GM12874 (cell line): Measurements from ENCODE around the gene MTUS2.

Source experiments
- TF ChIP-seq, protein P1 (sequence below): IDR thresholded peaks from 2 replicates; pipeline ENCODE4 v1.5.1; 2011; ENCODE audit warnings: low read depth, mild to moderate bottlenecking, control low read depth, low read length, moderate library complexity; ENCODE audit not compliant: insufficient read depth

MTUS2 gene

DNA sequence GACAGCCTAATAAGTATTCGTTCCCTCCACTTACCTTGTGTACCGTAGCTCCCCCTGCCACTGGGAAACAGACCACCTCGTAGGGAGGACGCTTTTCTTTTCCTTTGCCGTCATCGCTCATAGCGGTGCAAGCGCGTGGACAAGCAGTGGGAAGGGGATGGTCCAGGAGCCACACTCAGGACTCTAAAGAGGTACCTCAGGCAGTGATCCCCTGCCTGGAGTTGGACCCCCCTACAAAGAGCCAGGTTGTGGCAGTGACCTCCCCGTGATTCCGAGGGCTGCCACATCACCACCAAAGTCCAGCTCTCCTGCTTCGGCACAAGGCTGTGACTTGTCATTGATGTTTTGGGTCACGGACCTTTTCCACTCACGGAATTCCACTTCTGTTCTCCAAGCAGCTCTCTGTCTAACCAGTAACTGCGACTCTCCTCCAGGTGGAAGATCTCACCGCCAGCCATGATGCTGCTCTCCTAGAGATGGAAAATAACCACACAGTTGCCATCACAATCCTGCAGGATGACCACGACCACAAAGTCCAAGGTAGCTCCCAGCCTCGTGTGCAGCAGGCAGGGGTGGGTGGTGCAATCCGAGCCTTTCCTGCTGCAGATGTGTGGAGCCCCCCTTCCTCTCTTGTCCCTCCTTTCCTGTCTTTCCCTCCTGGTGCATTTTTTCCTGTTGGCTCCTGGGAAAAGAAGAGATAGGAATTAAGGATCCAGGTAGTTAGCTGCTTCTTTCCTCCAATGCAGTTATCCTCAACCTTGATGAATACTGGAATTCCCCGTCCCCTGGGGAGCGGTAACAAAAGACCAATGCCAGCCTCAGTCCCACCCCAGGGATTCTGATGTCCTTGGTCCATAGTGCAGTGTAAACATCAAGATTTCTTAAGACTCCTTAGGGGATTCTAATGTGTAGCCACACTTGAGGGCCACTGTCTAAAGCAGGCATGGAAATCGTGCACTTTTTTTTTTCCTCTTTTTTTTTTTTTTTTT lies 667.6 kb downstream of the MTUS2 start:
- TF ChIP-seq, protein P1, sequence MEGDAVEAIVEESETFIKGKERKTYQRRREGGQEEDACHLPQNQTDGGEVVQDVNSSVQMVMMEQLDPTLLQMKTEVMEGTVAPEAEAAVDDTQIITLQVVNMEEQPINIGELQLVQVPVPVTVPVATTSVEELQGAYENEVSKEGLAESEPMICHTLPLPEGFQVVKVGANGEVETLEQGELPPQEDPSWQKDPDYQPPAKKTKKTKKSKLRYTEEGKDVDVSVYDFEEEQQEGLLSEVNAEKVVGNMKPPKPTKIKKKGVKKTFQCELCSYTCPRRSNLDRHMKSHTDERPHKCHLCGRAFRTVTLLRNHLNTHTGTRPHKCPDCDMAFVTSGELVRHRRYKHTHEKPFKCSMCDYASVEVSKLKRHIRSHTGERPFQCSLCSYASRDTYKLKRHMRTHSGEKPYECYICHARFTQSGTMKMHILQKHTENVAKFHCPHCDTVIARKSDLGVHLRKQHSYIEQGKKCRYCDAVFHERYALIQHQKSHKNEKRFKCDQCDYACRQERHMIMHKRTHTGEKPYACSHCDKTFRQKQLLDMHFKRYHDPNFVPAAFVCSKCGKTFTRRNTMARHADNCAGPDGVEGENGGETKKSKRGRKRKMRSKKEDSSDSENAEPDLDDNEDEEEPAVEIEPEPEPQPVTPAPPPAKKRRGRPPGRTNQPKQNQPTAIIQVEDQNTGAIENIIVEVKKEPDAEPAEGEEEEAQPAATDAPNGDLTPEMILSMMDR, result no peak

DNA sequence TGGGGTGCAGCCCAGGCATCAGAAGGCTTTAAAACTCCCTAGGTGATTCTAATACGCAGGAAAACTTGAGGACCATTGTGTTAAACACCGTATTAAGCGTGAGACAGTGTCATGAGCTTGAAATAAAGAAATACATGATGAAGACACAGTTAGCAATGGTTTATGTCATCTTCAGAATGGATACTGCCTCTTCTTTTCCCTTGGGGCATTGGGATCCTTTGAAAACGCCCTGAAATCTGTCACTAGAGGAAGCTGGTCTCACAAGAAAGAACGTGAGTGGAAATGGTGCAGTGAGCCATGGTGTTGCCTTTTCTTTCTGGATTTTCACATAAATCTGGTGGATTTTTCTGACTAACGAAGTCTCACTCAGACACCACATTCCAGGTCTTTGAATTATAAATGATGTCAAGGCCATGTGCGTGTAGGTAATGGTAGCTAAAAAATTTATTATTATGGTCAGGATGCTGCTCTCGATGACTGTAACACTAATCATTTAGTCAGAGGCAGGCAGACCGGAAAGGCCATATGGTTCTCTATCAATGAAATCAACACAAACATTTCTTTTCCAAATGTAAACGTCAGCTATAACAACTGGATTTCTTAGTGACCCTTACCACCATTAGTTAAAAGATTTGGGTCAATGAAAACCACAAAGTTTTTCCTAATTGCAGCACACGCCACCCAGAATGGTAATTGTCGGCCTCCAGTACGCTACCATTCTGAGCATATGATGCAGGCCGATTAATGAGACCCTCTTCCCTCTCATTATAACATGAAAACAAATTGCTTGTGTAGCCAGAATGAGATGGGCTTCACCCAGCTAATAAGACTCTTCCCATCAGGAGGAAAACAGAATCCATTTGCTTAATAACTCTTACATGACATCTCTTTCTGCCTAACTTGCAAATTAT lies 669.8 kb downstream of the MTUS2 start:
- TF ChIP-seq, protein P1, result no peak

DNA sequence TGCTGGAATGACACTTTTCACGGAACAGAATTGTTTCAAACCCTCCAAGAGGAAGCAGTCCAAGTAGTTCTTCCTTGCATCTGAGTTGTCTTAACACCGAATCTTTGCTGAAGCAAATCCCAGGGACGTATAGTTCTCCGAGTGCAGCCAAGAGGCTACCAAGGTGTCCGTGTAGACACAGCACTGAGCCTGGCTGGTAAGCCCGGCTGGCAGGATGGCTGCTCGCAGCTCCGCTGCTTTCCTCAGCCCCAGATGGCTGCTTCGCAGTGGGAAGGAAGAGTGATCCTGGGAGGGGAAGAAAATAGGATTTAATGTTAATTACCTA lies 670.4 kb downstream of the MTUS2 start:
- TF ChIP-seq, protein P1, result no peak

DNA sequence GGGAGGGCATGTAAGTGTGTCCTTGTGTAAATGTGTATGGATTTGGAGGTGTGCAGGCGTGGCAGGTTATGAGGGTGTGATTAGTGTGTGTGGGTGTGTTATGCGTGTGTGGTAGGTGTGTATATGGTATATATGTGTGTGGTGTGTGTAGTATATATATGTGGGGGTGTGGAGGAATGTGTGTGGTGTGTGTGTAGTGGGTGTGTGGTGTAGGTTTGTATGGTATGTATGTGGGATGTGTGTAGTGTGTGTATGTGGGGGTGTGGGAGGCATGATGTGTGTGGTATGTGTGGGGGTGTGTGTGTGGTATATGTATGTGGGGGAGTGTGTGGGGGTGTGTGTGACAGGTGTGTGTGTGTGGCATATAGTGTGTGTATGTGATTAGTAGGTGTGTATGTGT lies 671.1 kb downstream of the MTUS2 start:
- TF ChIP-seq, protein P1, result no peak

DNA sequence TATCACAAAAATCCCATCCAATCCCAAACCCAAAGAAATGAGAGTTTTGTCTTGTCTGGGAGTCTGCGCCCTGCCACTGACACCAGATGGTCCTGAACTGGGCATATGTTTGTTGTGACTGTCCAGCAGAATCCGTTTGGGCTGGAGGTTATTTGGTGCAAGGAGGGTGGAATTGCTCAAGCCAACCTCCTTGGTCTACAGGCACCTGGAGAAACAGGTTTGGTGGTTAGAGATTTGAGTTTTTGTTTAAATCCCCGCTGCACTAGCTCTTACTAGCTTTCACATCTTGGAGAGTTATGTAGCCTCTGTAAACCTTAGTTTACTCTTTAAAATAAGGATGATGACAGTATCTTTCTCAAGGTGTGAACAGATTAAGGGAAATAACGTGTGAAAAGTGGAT lies 673.7 kb downstream of the MTUS2 start:
- TF ChIP-seq, protein P1, result no peak

DNA sequence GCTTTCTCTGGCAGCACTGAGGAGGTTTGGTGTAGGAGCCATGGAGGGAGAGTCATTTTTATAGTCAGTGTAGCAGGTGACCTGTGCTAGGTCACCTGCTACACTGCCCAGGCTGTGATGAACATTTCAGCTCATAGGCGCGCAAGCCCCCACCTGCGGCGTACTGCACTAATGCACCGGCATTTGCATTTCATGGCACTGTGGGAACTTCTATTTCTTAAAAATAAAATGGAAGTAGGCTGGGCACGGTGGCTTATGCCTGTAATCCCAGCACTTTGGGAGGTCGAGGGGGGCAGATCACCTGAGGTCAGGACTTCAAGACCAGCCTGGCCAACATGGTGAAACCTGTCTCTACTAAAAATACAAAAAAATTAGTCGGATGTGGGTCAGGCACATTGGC lies 674.4 kb downstream of the MTUS2 start:
- TF ChIP-seq, protein P1, result no peak

DNA sequence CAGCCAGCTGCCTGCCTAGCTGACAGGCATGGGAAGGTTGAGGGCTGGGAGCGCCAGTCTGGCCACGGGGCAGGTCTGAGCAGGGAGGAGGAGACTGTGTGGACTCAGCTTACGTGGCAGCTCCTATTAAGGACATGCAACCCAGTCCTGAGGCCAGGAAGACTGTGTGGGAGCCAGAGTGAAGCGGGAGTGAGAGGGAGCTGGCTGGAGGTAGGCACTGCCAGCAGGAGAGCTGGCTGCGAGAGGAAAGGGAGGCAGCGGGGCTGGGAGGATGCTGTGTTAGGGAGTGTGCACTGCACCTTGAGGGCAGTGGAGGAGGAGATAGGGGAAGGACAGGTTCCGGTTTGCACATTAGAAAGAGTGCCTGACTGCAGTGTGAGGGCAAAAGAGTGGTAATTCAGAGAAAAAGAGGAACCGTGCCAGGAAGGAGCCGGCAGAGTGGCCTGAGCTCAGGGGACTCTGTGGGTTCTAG lies 676.1 kb downstream of the MTUS2 start:
- TF ChIP-seq, protein P1, result no peak
